Liver (tissue), 3 donors: ENCODE results near the gene THBS2.
"Not testable (repeated sequence)": the region's sequence is repeated elsewhere in the genome, so short reads cannot be mapped to it uniquely, and the experiment has no call there.

ENCODE experiments used
- CTCF ChIP-seq: fragments of 150-350 bp; IDR thresholded peaks from 2 replicates; pipeline ENCODE4 v1.5.1; 2017; ENCODE audit warnings: improper control_type of control experiment, low read depth, low read length; ENCODE audit not compliant: missing input control
- EGR1 ChIP-seq, 2 donors: IDR thresholded peaks; 2 replicates each; pipeline ENCODE4 v1.6.1; 2016 to 2018; ENCODE audit warnings: antibody characterized with exemption in 2 of 2, low read depth in 2 of 2
- FOXA1 ChIP-seq: IDR thresholded peaks from 2 replicates; pipeline ENCODE4 v1.6.1; 2016; ENCODE audit warnings: antibody characterized with exemption
- GABPA ChIP-seq, 2 donors: IDR thresholded peaks in 1 of 2; conservative IDR thresholded peaks in 1 of 2; 2 replicates each; pipeline ENCODE4 v1.6.1; 2016; ENCODE audit warnings: antibody characterized with exemption in 2 of 2, mild to moderate bottlenecking in 1 of 2, moderate library complexity in 1 of 2
- MAX ChIP-seq: IDR thresholded peaks from 2 replicates; pipeline ENCODE4 v1.6.1; 2016; ENCODE audit warnings: antibody characterized with exemption
- REST ChIP-seq: IDR thresholded peaks from 2 replicates; pipeline ENCODE4 v1.6.1; 2016; ENCODE audit warnings: antibody characterized with exemption, mild to moderate bottlenecking
- RXRA ChIP-seq, 2 donors: IDR thresholded peaks; 2 replicates each; pipeline ENCODE4 v1.6.1; 2017 to 2018; ENCODE audit warnings: antibody characterized with exemption in 2 of 2, mild to moderate bottlenecking in 1 of 2
- SP1 ChIP-seq: IDR thresholded peaks from 2 replicates; pipeline ENCODE4 v1.6.1; 2018; ENCODE audit warnings: antibody characterized with exemption, mild to moderate bottlenecking
- TAF1 ChIP-seq: conservative IDR thresholded peaks from 2 replicates; pipeline ENCODE4 v1.6.1; 2016; ENCODE audit warnings: antibody characterized with exemption, mild to moderate bottlenecking
- YY1 ChIP-seq: IDR thresholded peaks from 2 replicates; pipeline ENCODE4 v1.6.1; 2016; ENCODE audit warnings: antibody characterized with exemption, mild to moderate bottlenecking
- ZBTB33 ChIP-seq: IDR thresholded peaks from 2 replicates; pipeline ENCODE4 v1.6.1; 2016; ENCODE audit warnings: antibody characterized with exemption
- donor health status: healthy.
- donor health status: healthy.

DNA sequence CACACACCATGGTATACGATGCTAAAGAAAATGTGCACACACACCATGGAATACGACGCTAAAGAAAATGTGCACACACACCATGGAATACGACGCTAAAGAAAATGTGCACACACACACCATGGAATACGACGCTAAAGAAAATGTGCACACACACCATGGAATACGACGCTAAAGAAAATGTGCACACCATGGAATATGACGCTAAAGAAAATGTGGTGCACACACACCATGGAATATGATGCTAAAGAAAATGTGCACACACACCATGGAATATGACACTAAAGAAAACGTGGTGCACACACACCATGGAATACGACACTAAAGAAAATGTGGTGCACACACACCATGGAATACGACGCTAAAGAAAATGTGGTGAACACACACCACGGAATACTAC lies 55.7 kb downstream of the THBS2 start:
- not testable (repeated sequence) for TF ChIP-seq CTCF; REST; RXRA (IDR thresholded peaks at IDR 0.05); ZBTB33; YY1; GABPA (IDR thresholded peaks at IDR 0.05 in 1 of 2, conservative IDR thresholded peaks at IDR 0.05 in 1 of 2); TAF1; FOXA1; MAX; SP1; EGR1 (IDR thresholded peaks at IDR 0.05; ENCODE audit: low read depth in 2 of 2)
